Hematopoietic multipotent progenitor cell treated with erythropoietin and hydrocortisone succinate and interleukin-3 and kit ligand, for 8 days (in vitro differentiated cells): ENCODE measurements around the gene SRCAP.

Source experiments
- DNase-seq: peaks from one replicate; pipeline ENCODE4 v3.0.0-alpha.2; 2015

Gene SRCAP

GRCh38 chr16:30777591-30778297 is 78.8 kb downstream of the SRCAP start:
- DNase-seq: no peak

DNA sequence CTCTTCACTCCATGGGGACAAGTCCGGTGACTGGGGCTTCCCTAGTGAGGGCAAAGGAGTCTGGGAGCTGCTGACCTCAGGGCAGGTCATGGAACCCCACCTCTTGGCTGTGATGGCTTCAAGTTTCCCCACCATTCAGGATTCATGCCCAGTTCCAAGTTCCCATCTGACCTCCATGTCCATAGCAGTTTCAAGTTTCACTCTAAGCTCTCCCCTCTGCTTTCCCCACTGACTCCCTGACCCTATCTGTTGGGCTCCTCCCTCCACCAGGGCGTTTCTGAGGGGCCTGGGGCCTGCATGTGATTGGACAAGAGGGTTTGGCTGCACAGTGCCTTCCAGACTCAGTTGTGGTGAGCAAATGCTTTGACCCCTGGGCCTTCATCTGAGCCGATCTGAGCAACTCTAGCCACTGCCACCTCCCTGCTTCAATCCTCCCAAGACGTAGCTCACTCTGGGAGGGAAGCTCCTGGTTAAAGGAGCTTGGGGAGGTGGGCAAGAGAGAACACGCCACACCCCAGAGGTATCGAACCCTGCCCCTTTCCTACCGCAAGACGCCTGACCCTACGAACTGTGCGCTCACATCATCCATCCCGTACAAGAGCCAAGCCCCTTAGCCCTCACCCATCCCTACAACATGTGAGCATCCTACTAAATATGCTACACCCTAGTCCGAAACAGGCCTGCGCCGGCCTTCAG is 79.7 kb downstream of the SRCAP start:
- DNase-seq: peak; percentile 41

DNA sequence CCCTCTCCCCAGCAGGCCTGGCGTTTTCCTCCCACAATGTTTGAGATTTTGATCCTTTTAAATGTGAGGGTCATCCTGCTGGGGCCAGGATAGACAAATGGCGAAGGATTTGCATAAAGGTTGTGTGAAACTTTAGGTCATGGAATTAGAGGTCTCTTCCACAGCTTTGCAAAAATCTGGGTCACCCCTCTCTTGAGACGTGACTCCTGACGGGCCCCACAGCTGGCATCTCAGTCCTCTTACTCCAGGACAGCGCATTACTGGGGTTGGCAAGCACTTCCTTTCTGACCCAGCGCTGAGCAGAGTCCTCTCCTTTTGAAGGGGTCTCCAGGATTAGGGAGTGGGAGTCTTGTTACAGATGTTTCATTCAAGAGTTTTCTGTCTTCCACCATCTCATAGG is 80.6 kb downstream of the SRCAP start:
- no peak for DNase-seq

DNA sequence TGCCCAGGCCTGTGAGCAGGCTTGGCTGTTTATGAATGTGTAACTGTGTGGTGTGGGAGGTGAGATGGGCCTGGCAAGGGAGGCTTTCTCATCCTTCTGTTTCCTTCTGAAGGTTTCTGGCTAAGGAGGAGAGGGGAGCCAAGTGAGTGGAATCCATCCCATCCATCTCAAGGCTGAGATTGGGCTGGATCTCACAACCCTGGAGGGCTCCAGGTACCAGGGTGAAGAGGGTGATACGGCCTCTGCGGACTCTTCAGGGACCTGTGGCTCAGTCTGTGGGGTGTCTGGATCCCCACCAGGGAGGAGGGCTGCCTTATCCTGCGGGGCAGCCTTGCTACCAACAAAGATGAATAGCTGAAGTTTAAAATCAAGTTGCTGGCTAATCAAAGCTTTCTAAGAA is 81.0 kb downstream of the SRCAP start:
- DNase-seq: no peak

DNA sequence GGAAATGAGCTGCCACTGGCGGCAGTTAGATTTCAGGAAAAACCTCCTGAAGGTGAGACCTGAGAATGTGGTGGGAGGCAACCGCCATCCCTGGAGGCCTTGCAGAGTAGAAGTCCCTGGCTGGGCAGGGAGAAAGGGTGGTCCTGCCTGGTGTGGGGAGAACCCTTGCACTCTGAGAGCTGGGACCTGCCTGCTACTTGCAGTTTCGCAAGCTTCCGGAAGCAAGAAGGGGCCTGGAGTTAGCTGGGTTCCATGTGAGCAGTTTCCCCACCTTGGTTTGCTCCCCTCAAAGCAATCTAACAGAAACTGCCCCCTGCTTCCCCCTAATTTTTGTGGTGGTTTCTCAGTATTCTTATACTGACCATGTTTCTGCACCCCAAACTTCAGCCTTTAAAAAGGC is 81.6 kb downstream of the SRCAP start:
- DNase-seq: no peak

- no peak for DNase-seq
Measured at GRCh38 chr16:30782486-30783279, 83.7 kb downstream of the SRCAP start.

DNA sequence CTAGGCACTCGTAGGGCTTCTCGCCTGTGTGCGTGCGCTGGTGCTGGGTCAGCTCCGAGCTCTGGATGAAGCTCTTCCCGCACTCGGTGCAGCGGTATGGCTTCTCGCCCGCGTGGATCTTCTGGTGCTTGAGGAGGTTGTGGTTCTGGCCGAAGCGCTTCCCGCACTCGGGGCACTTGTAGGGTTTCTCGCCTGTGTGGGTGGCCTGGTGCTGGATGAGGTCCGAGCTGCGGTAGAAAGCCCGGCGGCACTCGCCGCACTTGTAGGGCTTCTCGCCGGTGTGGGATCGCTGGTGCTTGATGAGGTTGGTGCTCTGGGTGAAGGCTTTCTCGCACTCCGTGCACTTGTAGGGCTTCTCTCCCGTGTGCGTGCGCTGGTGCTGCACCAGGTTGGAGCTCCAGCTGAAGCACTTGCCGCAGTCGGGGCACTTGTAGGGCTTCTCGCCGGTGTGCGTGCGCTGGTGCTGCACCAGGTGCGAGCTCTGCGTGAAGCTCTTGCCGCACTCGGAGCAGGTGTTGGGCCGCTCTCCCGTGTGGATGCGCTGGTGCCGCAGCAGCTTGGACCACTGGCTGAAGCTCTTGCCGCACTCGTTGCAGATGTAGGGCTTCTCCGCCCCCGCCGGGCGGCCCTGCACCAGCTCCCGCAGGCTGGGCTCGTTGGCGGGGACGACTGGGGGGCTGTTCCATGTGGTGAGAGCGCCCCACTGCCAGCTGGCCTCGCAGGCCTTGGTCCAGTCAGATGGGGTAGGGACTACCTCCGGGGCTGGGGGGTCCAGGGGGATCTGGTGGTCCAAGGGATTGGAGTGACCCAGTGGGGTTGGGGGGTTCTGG is 84.5 kb downstream of the SRCAP start:
- DNase-seq: no peak

- DNase-seq: no peak
Measured at GRCh38 chr16:30784215-30784614, 85.2 kb downstream of the SRCAP start.

DNA sequence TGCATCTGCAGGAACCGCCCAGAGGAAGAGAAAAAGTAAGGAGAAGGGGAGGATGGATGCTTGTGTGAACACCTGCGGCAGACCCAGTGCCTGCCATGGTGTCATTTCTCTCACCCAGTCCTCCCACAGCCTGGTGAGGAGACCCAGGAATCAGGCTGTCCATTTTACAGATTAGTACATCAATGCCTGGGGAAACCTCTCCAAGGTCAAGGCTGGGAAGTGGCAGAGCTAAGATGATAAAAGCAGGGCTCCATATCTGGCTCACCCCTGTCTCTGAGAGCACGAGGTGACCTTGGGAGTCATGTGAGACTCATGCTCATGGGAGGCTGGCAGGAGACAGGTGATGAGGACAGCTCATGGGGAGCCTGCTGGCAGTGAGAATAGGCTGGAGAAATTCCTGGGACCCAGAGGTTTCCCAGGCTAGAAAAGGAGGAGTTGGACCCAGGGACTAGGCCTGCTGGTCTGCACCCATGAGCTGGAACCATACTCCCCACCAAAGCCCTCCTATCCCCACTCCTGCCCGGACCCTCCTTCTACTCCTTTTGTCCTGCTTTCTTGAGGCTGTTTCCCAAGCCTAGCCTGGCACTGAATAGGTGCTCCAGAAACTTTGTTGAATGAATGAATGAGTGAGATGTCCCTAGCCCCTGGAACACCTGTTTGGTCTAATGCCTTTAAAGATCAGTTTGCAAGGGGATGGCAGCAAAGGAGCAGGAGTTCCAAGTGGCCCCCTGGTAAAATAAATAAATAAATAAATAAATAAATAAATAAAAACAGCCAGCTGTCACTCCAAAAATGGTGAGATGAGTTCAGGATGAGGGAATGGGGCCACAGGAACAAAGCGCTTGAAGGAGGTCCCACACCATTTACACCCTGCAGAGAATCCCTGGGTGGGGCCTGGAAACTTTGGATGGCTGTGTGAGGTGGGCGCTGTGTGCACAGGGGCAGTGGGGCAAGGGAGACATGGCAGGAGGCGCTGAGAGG is 86.4 kb downstream of the SRCAP start:
- no peak for DNase-seq

- DNase-seq: no peak
Measured at GRCh38 chr16:30786115-30786935, 87.4 kb downstream of the SRCAP start.

- peak; percentile 43 for DNase-seq
Measured at GRCh38 chr16:30786936-30787612, 88.1 kb downstream of the SRCAP start, which contains the start of gene ZNF629. Gene ZNF629 (minus strand): TSS chr16:30787205. CDS start chr16:30784482, 2,723 bp downstream.

- no peak for DNase-seq
Measured at GRCh38 chr16:30787613-30788378, 88.8 kb downstream of the SRCAP start.
